ENCODE results near the gene EBF4. TPM values are rescaled to one million over a fixed set of nuclear protein-coding genes. Genes with fewer than 3 reads are reported as not detected.

EBF4 gene, protein sequence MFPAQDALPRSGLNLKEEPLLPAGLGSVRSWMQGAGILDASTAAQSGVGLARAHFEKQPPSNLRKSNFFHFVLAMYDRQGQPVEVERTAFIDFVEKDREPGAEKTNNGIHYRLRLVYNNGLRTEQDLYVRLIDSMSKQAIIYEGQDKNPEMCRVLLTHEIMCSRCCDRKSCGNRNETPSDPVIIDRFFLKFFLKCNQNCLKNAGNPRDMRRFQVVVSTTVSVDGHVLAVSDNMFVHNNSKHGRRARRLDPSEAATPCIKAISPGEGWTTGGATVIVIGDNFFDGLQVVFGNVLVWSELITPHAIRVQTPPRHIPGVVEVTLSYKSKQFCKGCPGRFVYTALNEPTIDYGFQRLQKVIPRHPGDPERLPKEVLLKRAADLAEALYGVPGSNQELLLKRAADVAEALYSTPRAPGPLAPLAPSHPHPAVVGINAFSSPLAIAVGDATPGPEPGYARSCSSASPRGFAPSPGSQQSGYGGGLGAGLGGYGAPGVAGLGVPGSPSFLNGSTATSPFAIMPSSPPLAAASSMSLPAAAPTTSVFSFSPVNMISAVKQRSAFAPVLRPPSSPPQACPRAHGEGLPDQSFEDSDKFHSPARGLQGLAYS
- 11.4 and 17.9 TPM in 2 replicates for total RNA-seq (ENCODE audit: low replicate concordance)
- long read RNA-seq, partial matches to known transcripts, result 1 of 1 reads
- long read RNA-seq, other reads (novel, unspliced or antisense), result 0 of 1 reads

- peaks cover 16% of the 10 kb centered on the region for H3K4me1 Mint-ChIP-seq (ENCODE audit: unreplicated experiment)
- peak within 1 kb of the TSS; percentile 93 for H3K27ac Mint-ChIP-seq
- H3K36me3 Mint-ChIP-seq, result no peaks in the 10 kb centered on the region
- H3K4me3 Mint-ChIP-seq, result peak within 1 kb of the TSS; percentile 93
- no peak for DNase-seq (ENCODE audit: extremely low spot score, unreplicated experiment)
- H3K27me3 Mint-ChIP-seq, result peaks cover 81% of the 10 kb centered on the region
- no peaks in the 10 kb centered on the region for H3K9me3 Mint-ChIP-seq
- TF ChIP-seq CTCF (conservative IDR thresholded peaks at IDR 0.05), result no peak
Observed at GRCh38 chr20:2692036-2692885, at the start of gene EBF4. Gene EBF4, plus strand, starts transcription at chr20:2692780. Its CDS starts 866 bp downstream, at chr20:2693646.

DNA sequence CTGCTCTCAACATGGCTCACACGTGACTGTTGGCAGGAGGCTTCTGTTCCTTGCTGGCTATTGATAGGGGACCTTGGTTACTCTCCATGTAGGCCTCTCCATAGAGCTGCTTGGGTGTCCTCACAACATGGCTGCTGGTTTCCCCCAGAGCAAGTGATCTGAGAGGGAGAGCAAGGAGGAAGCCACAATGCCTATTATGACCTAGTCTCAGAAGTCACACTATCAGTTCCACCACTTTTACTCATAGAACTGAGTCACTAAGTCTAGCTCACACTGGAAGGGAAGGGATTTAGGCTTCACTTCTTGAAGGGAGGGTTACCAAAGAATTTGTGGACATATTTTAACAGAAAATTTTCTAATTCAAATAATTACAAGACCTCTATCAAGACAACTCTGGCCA is 48.9 kb upstream of the EBF4 start:
- no peak overlapping the region for H3K4me3 Mint-ChIP-seq
- H3K27ac Mint-ChIP-seq, result no peak overlapping the region
- no peaks in the 10 kb centered on the region for H3K9me3 Mint-ChIP-seq

DNA sequence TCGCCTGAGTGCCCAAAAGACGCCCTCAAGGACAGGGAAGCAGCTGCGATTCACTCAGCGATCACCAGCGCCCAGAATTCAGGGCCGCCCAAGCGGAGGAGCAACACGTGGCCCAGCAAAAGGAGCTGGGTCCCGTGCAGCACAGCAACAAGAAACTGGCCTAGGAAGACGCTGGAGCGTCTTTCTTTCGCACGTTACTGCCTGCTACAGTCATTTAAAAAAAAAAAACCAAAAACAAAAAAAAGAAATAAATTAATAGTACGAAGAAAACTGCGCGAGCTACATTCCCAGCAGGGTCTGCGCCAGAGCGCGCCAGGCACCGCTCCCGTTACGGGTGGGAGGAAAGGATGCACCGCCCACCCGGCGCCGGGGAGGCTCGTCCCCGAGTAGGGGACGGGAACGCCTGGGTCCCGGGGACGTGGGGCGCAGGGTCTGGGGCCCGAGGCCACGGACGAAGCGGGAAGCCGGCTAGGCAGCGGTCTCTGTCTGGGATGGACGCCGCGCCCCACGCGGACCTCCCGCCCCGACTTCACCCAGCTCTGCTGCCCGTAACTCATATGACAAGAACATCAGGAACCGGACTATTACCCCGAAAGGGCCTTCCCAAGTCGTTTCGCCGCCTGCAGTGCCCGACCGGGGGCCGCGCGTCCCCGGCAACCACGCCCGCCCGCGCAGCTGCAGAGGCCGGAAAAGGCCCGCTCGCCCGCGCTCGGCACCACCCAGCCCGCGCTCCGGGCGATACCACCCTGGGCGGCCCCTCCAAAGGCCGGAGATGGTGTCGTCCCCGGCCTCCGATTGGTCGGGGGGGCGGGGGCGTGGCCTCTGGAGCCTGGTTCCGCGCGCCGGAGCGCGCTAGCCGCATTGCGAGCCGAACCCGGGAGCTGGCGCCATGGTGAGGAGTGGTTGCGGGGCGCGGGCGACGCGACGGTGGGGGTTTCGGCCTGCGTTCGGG is 40.5 kb upstream of the EBF4 start, which contains the start of gene NOP56:
TSS of gene NOP56 (plus strand) at position 861 of the 952 bp plus-strand sequence. CDS start at position 890, 29 bp downstream.
- peaks cover 9% of the 10 kb centered on the region for H3K4me1 Mint-ChIP-seq (ENCODE audit: unreplicated experiment)
- H3K27ac Mint-ChIP-seq, result peak within 1 kb of the TSS; percentile 89
- peak; percentile 96 for DNase-seq (ENCODE audit: extremely low spot score, unreplicated experiment)
- H3K27me3 Mint-ChIP-seq, result no peaks in the 10 kb centered on the region
- peak within 1 kb of the TSS; percentile 93 for H3K4me3 Mint-ChIP-seq
- no peaks in the 10 kb centered on the region for H3K9me3 Mint-ChIP-seq
- no peak for TF ChIP-seq CTCF (conservative IDR thresholded peaks at IDR 0.05)
- peaks cover 22% of the 10 kb centered on the region for H3K36me3 Mint-ChIP-seq

More for the DNA sequence above, 48.9 kb upstream of the EBF4 start:
- no peaks in the 10 kb centered on the region for H3K4me1 Mint-ChIP-seq (ENCODE audit: unreplicated experiment)
- H3K27me3 Mint-ChIP-seq, result no peaks in the 10 kb centered on the region
- no peak for DNase-seq (ENCODE audit: extremely low spot score, unreplicated experiment)
- no peaks in the 10 kb centered on the region for H3K36me3 Mint-ChIP-seq
- TF ChIP-seq CTCF (conservative IDR thresholded peaks at IDR 0.05), result no peak

DNA sequence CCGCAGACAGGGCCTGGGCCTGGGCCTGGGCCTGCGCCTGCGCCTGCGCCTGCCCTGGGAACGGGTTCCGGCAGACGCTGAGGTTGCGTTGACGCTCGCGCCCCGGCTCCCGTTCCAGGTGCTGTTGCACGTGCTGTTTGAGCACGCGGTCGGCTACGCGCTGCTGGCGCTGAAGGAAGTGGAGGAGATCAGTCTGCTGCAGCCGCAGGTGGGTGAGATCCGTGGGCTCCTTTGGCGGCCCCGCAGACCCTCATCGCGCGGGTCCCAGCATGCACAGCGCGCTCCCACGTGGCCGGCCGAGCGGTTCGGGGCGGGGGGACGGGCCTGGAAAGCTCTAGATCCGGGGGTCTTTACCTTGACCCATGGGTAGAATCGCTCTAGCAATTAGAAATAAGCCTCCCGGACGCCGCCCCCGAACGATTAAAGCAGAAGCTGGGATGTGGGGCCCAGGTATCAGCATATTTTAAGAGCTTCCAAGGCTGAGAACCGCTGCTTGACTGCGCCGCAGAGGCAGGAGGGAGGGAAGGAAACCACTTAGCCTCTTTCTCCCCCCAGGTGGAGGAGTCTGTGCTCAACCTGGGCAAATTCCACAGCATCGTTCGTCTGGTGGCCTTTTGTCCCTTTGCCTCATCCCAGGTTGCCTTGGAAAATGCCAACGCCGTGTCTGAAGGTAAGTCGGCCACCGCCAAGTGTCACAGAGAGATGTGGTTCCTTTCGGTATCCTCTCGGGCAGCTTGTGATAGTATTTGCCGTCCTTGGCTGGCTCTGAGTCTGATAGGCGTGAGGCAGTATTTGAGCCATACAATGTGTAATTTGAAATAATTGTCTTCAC is 39.6 kb upstream of the EBF4 start:
- Mint-ChIP-seq H3K9me3 (no peaks in the 10 kb centered on the region), H3K27ac (no peak overlapping the region), H3K4me1 (ENCODE audit: unreplicated experiment) (peaks cover 9% of the 10 kb centered on the region), H3K36me3 (peaks cover 31% of the 10 kb centered on the region), H3K4me3 (peak overlapping the region; percentile 93), H3K27me3 (no peaks in the 10 kb centered on the region)
- TF ChIP-seq CTCF (conservative IDR thresholded peaks at IDR 0.05), result no peak
- DNase-seq (ENCODE audit: extremely low spot score, unreplicated experiment), result no peak
